Neural cell (in vitro differentiated cells): ENCODE results near the gene DNAJC15. TPM values are rescaled to one million over a fixed set of nuclear protein-coding genes. Genes with fewer than 3 reads are reported as not detected.

Experiments used
- H2AFZ ChIP-seq: fragments of 200-600, 300-800 bp; sonication (generic), shearing (Covaris generic); 2 replicates; pipeline ENCODE4 v1.6.0; 2014; ENCODE audit warnings: low read depth, mild to moderate bottlenecking, antibody characterized with exemption, low read length, moderate library complexity
- H3F3A ChIP-seq: fragments of 200-600 bp; shearing (Covaris generic); 2 replicates; pipeline ENCODE4 v1.6.1; 2016; ENCODE audit warnings: mild to moderate bottlenecking, moderate library complexity, mixed read lengths, antibody characterized with exemption, low read length; ENCODE audit not compliant: insufficient read depth, poor library complexity, severe bottlenecking
- H3K27ac ChIP-seq: fragments of 200-600, 300-800 bp; sonication (generic), shearing (Covaris generic); 2 replicates; pipeline ENCODE4 v1.5.1; 2014; ENCODE audit warnings: mild to moderate bottlenecking, low read length, moderate library complexity
- H3K27me3 ChIP-seq: fragments of 300-800, 200-600 bp; sonication (generic), shearing (Covaris generic); 2 replicates; pipeline ENCODE4 v1.6.0; 2014; ENCODE audit warnings: mild to moderate bottlenecking, low read depth, low read length, moderate library complexity; ENCODE audit not compliant: insufficient read depth
- H3K36me3 ChIP-seq: fragments of 300-800, 200-600 bp; sonication (generic), shearing (Covaris generic); 2 replicates; pipeline ENCODE4 v1.5.1; 2014; ENCODE audit warnings: mild to moderate bottlenecking, antibody characterized with exemption, low read length, moderate library complexity; ENCODE audit not compliant: insufficient read depth
- H3K4me2 ChIP-seq: fragments of 300-800, 200-600 bp; sonication (generic), shearing (Covaris generic); 2 replicates; pipeline ENCODE4 v1.6.0; 2014; ENCODE audit warnings: mild to moderate bottlenecking, low read length
- H3K4me3 ChIP-seq: fragments of 300-800, 200-600 bp; sonication (generic), shearing (Covaris generic); 2 replicates; pipeline ENCODE4 v1.5.1; 2014; ENCODE audit warnings: mild to moderate bottlenecking, low read length, moderate library complexity
- H3K79me2 ChIP-seq: fragments of 200-600 bp; shearing (Covaris generic); replicated peaks from 2 replicates; pipeline ENCODE4 v1.6.0; 2014; ENCODE audit warnings: mild to moderate bottlenecking, low read length, moderate library complexity; ENCODE audit not compliant: insufficient read depth
- H3K9ac ChIP-seq: fragments of 300-800, 200-600 bp; sonication (generic), shearing (Covaris generic); 2 replicates; pipeline ENCODE4 v1.6.1; 2016; ENCODE audit warnings: mild to moderate bottlenecking, low read length, mixed read lengths
- H3K9me2 ChIP-seq: fragments of 200-600 bp; shearing (Covaris generic); 2 replicates; pipeline ENCODE4 v1.6.1; 2016; ENCODE audit warnings: mild to moderate bottlenecking, low read length, mixed read lengths; ENCODE audit not compliant: insufficient read depth
- H3K9me3 ChIP-seq: fragments of 200-600, 300-800 bp; sonication (generic), shearing (Covaris generic); 2 replicates; pipeline ENCODE4 v1.6.1; 2016; ENCODE audit warnings: mild to moderate bottlenecking, mixed run types, low read length, moderate library complexity, mixed read lengths
- H4K20me1 ChIP-seq: fragments of 200-600 bp; shearing (Covaris generic); 2 replicates; pipeline ENCODE4 v1.6.1; 2016; ENCODE audit warnings: mild to moderate bottlenecking, mixed run types; ENCODE audit not compliant: insufficient read depth
- EP300 ChIP-seq: fragments of 450-650 bp; conservative IDR thresholded peaks from 2 replicates; pipeline ENCODE4 v1.6.1; 2014; ENCODE audit warnings: antibody characterized with exemption, mild to moderate bottlenecking, moderate library complexity; ENCODE audit not compliant: poor library complexity, severe bottlenecking
- EZH2 ChIP-seq: fragments of 200-600, 300-800 bp; shearing (Covaris generic), sonication (generic); IDR thresholded peaks from 2 replicates; pipeline ENCODE4 v1.6.1; 2014; ENCODE audit warnings: antibody characterized with exemption, low read length, borderline replicate concordance, mild to moderate bottlenecking; ENCODE audit not compliant: insufficient read depth, poor library complexity, severe bottlenecking
- MXI1 ChIP-seq: fragments of 450-650 bp; conservative IDR thresholded peaks from 2 replicates; pipeline ENCODE4 v1.6.1; 2014; ENCODE audit warnings: antibody characterized with exemption, mild to moderate bottlenecking; ENCODE audit not compliant: poor library complexity, severe bottlenecking
- POLR2AphosphoS5 ChIP-seq: IDR thresholded peaks from 2 replicates; pipeline ENCODE4 v1.6.1; 2012
- RAD21 ChIP-seq: fragments of 450-650 bp; conservative IDR thresholded peaks from 2 replicates; pipeline ENCODE4 v1.6.1; 2014; ENCODE audit warnings: antibody characterized with exemption, mild to moderate bottlenecking, moderate library complexity
- REST ChIP-seq: IDR thresholded peaks from 2 replicates; pipeline ENCODE4 v1.6.1; 2012; ENCODE audit warnings: borderline replicate concordance
- SMC3 ChIP-seq: fragments of 450-650 bp; conservative IDR thresholded peaks from 2 replicates; pipeline ENCODE4 v1.6.1; 2014; ENCODE audit warnings: antibody characterized with exemption, mild to moderate bottlenecking, moderate library complexity; ENCODE audit not compliant: poor library complexity
- TAF1 ChIP-seq: IDR thresholded peaks from 2 replicates; pipeline ENCODE4 v1.6.1; 2012; ENCODE audit warnings: low read depth
- polyA plus RNA-seq: library from polyadenylated mRNA; depleted of rRNA; stranded (reverse); fragments of >200 nt; gene quantifications from 2 replicates; pipeline ENCODE4 v1.2.3, GENCODE V29; 2014

The DNAJC15 gene
- polyA plus RNA-seq, 1 donor from 2014 or later = 0.84 TPM

- no peak overlapping the region for H3K9ac ChIP-seq
- H3K79me2 ChIP-seq = no peaks in the 10 kb centered on the region
- no peaks in the 10 kb centered on the region for H3K9me2 ChIP-seq
- H3K27ac ChIP-seq = no peak overlapping the region
- H3F3A ChIP-seq = no peaks in the 10 kb centered on the region
- H2AFZ ChIP-seq = no peak overlapping the region
- TF ChIP-seq MXI1 = no peak
- TF ChIP-seq REST = no peak
- TF ChIP-seq POLR2AphosphoS5 = no peak
- no peak for TF ChIP-seq RAD21
- TF ChIP-seq EP300 = no peak
- TF ChIP-seq TAF1 = no peak
- H4K20me1 ChIP-seq = no peaks in the 10 kb centered on the region
- H3K9me3 ChIP-seq = no peaks in the 10 kb centered on the region
- no peaks in the 10 kb centered on the region for H3K36me3 ChIP-seq
- no peak overlapping the region for H3K4me2 ChIP-seq
- H3K4me3 ChIP-seq = no peak overlapping the region
- H3K27me3 ChIP-seq = no peaks in the 10 kb centered on the region
These were observed 2.6 kb upstream of the DNAJC15 start for GRCh38 chr13:43020794-43021193.

GRCh38 chr13:43021926-43022670 is 1.3 kb upstream of the DNAJC15 start:
- Histone ChIP-seq H3K9me3 (no peaks in the 10 kb centered on the region), H4K20me1 (no peaks in the 10 kb centered on the region), H2AFZ (no peak overlapping the region), H3K27me3 (no peaks in the 10 kb centered on the region), H3K9me2 (no peaks in the 10 kb centered on the region), H3K4me3 (no peak overlapping the region), H3K9ac (no peak overlapping the region), H3K36me3 (no peaks in the 10 kb centered on the region), H3F3A (no peaks in the 10 kb centered on the region), H3K27ac (no peak overlapping the region), H3K79me2 (no peaks in the 10 kb centered on the region), H3K4me2 (no peak overlapping the region)
- TF ChIP-seq REST (no peak), SMC3 (no peak), RAD21 (no peak), EZH2 (no peak), EP300 (no peak), TAF1 (no peak), POLR2AphosphoS5 (no peak)
